Panc1 (cell line): ENCODE measurements around the gene LDLRAD4. TPM values are rescaled to one million over a fixed set of nuclear protein-coding genes. Genes with fewer than 3 reads are reported as not detected.

Source experiments
- ATAC-seq: fragments of 200-7000 bp; cut with Tn5 transposase; 2 replicates; pipeline ENCODE4 v1.9.1; 2020; ENCODE audit warnings: mild to moderate bottlenecking, moderate library complexity
- BruUV-seq: library from RNA; stranded (reverse); fragments of 400-500 nt; replicated peaks from 2 replicates; lab custom pipeline; 2021; lab: Mats Ljungman, UMichigan
- CTCF ChIA-PET: fragments of 300-600 bp; sonication (Branson Sonifier 250); formaldehyde crosslinking; loops from one replicate; lab custom pipeline; 2022; ENCODE audit warnings: antibody characterized with exemption; lab: Charles Lee
- POLR2A ChIA-PET: fragments of 300-600 bp; sonication (Branson Sonifier 250); formaldehyde crosslinking; loops from one replicate; lab custom pipeline; 2022; ENCODE audit warnings: antibody characterized with exemption; lab: Charles Lee
- DNase-seq: peaks from one replicate; pipeline ENCODE4 v3.0.0-alpha.2; 2010; ENCODE audit warnings: low read depth, low spot score
- H3K27ac ChIP-seq: 2 replicates; pipeline ENCODE4 v1.5.1; 2011; ENCODE audit warnings: mild to moderate bottlenecking, low read length, inconsistent platforms
- H3K27me3 ChIP-seq: fragments of 200-500 bp; sonication (Bioruptor generic); 2 replicates; pipeline ENCODE4 v1.6.0; 2014; ENCODE audit warnings: low read length, inconsistent platforms; ENCODE audit not compliant: control insufficient read depth, insufficient read depth
- H3K36me3 ChIP-seq: fragments of 200-500 bp; sonication (Bioruptor generic); 2 replicates; pipeline ENCODE4 v1.5.1; 2014; ENCODE audit warnings: inconsistent platforms, mild to moderate bottlenecking, low read length, moderate library complexity; ENCODE audit not compliant: control insufficient read depth, insufficient read depth
- H3K4me1 ChIP-seq: 2 replicates; pipeline ENCODE4 v1.5.1; 2011; ENCODE audit warnings: inconsistent platforms, mild to moderate bottlenecking, low read length, moderate library complexity; ENCODE audit not compliant: control insufficient read depth, insufficient read depth
- H3K4me3 ChIP-seq, 2 experiments: 2 replicates each; pipeline ENCODE4 v1.5.1; 2011 to 2012; ENCODE audit warnings: low read depth in 2 of 2, low read length in 2 of 2, mild to moderate bottlenecking in 2 of 2, inconsistent platforms in 1 of 2, moderate library complexity in 1 of 2
- H3K9me3 ChIP-seq: fragments of 200-500 bp; sonication (Bioruptor generic); 2 replicates; pipeline ENCODE4 v1.5.1; 2014; ENCODE audit warnings: low read depth, mild to moderate bottlenecking, inconsistent platforms, low read length, moderate library complexity; ENCODE audit not compliant: control insufficient read depth, insufficient read depth
- CTCF ChIP-seq: fragments of 450-650 bp; IDR thresholded peaks from 2 replicates; pipeline ENCODE4 v1.5.1; 2017; ENCODE audit warnings: mild to moderate bottlenecking
- POLR2AphosphoS5 ChIP-seq: IDR thresholded peaks from 2 replicates; pipeline ENCODE4 v1.6.1; 2012; ENCODE audit warnings: mild to moderate bottlenecking, low read depth, low read length, moderate library complexity
- SIN3A ChIP-seq: IDR thresholded peaks from 2 replicates; pipeline ENCODE4 v1.6.1; 2012; ENCODE audit warnings: low read depth, mild to moderate bottlenecking, low read length, moderate library complexity, borderline replicate concordance; ENCODE audit not compliant: insufficient read depth
- TCF7L2 ChIP-seq: IDR thresholded peaks from 2 replicates; pipeline ENCODE4 v1.6.1; 2011; ENCODE audit warnings: mild to moderate bottlenecking, low read depth, low read length, inconsistent platforms
- in situ Hi-C: cut with HindIII; loops from 2 replicates; pipeline ENCODE4 v1.10.0; 2016; ENCODE audit warnings: low sequenced_read_pairs, low pct_unique_long_range_greater_than_20kb
- intact Hi-C: fragments of 100-400 bp; cut with micrococcal nuclease; formaldehyde crosslinking; loops from one replicate; pipeline ENCODE4 v1.10.0; 2022; ENCODE audit not compliant: unreplicated experiment
- total RNA-seq: library from RNA; stranded (reverse); gene quantifications from one replicate; pipeline ENCODE4 v1.2.1, GENCODE V29; 2021; ENCODE audit not compliant: unreplicated experiment
- TF ChIP-seq, protein P1 (sequence below), 2 experiments: IDR thresholded peaks; 2 replicates each; pipeline ENCODE4 v1.6.1; 2011 to 2012; ENCODE audit warnings: low read depth in 2 of 2, control low read depth in 1 of 2, low read length in 1 of 2, mild to moderate bottlenecking in 1 of 2, moderate library complexity in 1 of 2; ENCODE audit not compliant: insufficient read depth in 1 of 2

LDLRAD4 gene
- total RNA-seq, 1 experiment from 2014 or later, result 0.28 TPM

- ChIA-PET CTCF (no interaction called here), POLR2A (no interaction called here)
- no peaks in the 10 kb centered on the region for H3K9me3 ChIP-seq
- H3K4me1 ChIP-seq, result no peaks in the 10 kb centered on the region
- no peaks in the 10 kb centered on the region for H3K36me3 ChIP-seq
- no peak for DNase-seq
- H3K27me3 ChIP-seq, result no peaks in the 10 kb centered on the region; the same call in 1 of the 2 replicates
- no peak overlapping the region for H3K4me3 ChIP-seq
- no peak for TF ChIP-seq POLR2AphosphoS5
- TF ChIP-seq, protein P1, sequence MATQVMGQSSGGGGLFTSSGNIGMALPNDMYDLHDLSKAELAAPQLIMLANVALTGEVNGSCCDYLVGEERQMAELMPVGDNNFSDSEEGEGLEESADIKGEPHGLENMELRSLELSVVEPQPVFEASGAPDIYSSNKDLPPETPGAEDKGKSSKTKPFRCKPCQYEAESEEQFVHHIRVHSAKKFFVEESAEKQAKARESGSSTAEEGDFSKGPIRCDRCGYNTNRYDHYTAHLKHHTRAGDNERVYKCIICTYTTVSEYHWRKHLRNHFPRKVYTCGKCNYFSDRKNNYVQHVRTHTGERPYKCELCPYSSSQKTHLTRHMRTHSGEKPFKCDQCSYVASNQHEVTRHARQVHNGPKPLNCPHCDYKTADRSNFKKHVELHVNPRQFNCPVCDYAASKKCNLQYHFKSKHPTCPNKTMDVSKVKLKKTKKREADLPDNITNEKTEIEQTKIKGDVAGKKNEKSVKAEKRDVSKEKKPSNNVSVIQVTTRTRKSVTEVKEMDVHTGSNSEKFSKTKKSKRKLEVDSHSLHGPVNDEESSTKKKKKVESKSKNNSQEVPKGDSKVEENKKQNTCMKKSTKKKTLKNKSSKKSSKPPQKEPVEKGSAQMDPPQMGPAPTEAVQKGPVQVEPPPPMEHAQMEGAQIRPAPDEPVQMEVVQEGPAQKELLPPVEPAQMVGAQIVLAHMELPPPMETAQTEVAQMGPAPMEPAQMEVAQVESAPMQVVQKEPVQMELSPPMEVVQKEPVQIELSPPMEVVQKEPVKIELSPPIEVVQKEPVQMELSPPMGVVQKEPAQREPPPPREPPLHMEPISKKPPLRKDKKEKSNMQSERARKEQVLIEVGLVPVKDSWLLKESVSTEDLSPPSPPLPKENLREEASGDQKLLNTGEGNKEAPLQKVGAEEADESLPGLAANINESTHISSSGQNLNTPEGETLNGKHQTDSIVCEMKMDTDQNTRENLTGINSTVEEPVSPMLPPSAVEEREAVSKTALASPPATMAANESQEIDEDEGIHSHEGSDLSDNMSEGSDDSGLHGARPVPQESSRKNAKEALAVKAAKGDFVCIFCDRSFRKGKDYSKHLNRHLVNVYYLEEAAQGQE (IDR thresholded peaks at IDR 0.05; ENCODE audit: insufficient read depth in 1 of 2, low read depth in 2 of 2, low read length in 1 of 2), result no peak
- TF ChIP-seq CTCF, result no peak
- no peak for TF ChIP-seq TCF7L2
- TF ChIP-seq SIN3A, result no peak
- intact Hi-C loops, result no loop called here
- in situ Hi-C loops, result no loop called here
- H3K27ac ChIP-seq, result no peak overlapping the region
- no TSS peak for BruUV-seq
- no peak for ATAC-seq
These were observed 226.1 kb downstream of the LDLRAD4 start for GRCh38 chr18:13444430-13445240.

- H3K9me3 ChIP-seq, result no peaks in the 10 kb centered on the region
- TF ChIP-seq SIN3A (no peak), CTCF (no peak), TCF7L2 (no peak), POLR2AphosphoS5 (no peak)
- TF ChIP-seq, protein P1 (IDR thresholded peaks at IDR 0.05; ENCODE audit: insufficient read depth in 1 of 2, low read depth in 2 of 2, low read length in 1 of 2), result no peak
- no peaks in the 10 kb centered on the region for H3K36me3 ChIP-seq
- ChIA-PET CTCF (no interaction called here), POLR2A (no interaction called here)
- ATAC-seq, result no peak
- DNase-seq, result no peak
- BruUV-seq, result no TSS peak
- in situ Hi-C loops, result no loop called here
- H3K4me3 ChIP-seq, result no peak overlapping the region
- intact Hi-C loops, result no loop called here
- no peak overlapping the region for H3K27ac ChIP-seq
- H3K27me3 ChIP-seq, result no peaks in the 10 kb centered on the region; the same call in 1 of the 2 replicates
- H3K4me1 ChIP-seq, result no peaks in the 10 kb centered on the region
These were observed 226.8 kb downstream of the LDLRAD4 start for GRCh38 chr18:13445241-13445897.
